Endothelial cell of umbilical vein (primary cell): Measurements from ENCODE around the gene NR6A1. TPM values are rescaled to one million over a fixed set of nuclear protein-coding genes. Genes with fewer than 3 reads are reported as not detected.

Source experiments
- BruUV-seq: library from RNA; stranded (reverse); fragments of 400-500 nt; replicated peaks from 2 replicates; lab custom pipeline; 2021; lab: Mats Ljungman, UMichigan
- CTCF ChIA-PET: fragments of 300-600, 350-600 bp; sonication (Branson Sonifier 250); formaldehyde crosslinking; loops from one replicate; lab custom pipeline; 2021; ENCODE audit warnings: antibody characterized with exemption, inconsistent platforms; lab: Charles Lee
- POLR2A ChIA-PET: fragments of 300-600, 350-600 bp; sonication (Branson Sonifier 250); formaldehyde crosslinking; loops from one replicate; lab custom pipeline; 2021; ENCODE audit warnings: antibody characterized with exemption, inconsistent platforms; lab: Charles Lee
- DNase-seq: peaks from one replicate; pipeline ENCODE4 v3.0.0-alpha.2; 2011; ENCODE audit warnings: low read depth, low spot score
- FAIRE-seq: peaks from 2 replicates; lab custom pipeline; 2011; peaks lifted over from hg19 to GRCh38; lab: Jason Lieb, UNC
- H2AFZ ChIP-seq: 2 replicates; pipeline ENCODE4 v1.6.0; 2012; ENCODE audit warnings: low read depth, low read length, control low read depth, inconsistent platforms
- H3K27ac ChIP-seq: 2 replicates; pipeline ENCODE4 v1.5.1; 2011; ENCODE audit warnings: low read depth, mild to moderate bottlenecking, control low read depth, low read length, moderate library complexity; ENCODE audit not compliant: insufficient read depth
- H3K27me3 ChIP-seq, 2 experiments: 2 replicates each; pipeline versions ENCODE4 v1.6.0 to v1.6.1; 2011; ENCODE audit warnings: low read length in 2 of 2, mixed read lengths in 1 of 2; ENCODE audit not compliant: control insufficient read depth in 2 of 2, insufficient read depth in 2 of 2
- H3K36me3 ChIP-seq, 2 experiments: 2 replicates in 1 of 2; 3 replicates in 1 of 2; pipeline ENCODE4 v1.5.1; 2011; ENCODE audit warnings: low read length in 2 of 2, mild to moderate bottlenecking in 1 of 2, moderate library complexity in 1 of 2; ENCODE audit not compliant: control insufficient read depth in 2 of 2, insufficient read depth in 2 of 2; ENCODE audit errors: extremely low read depth in 1 of 2
- H3K4me1 ChIP-seq: 3 replicates; pipeline ENCODE4 v1.5.1; 2011; ENCODE audit warnings: mild to moderate bottlenecking, low read length; ENCODE audit not compliant: control insufficient read depth, insufficient read depth; ENCODE audit errors: extremely low read depth
- H3K4me2 ChIP-seq: 2 replicates; pipeline ENCODE4 v1.6.1; 2011; ENCODE audit warnings: low read length, control low read depth, mixed read lengths; ENCODE audit not compliant: insufficient read depth
- H3K4me3 ChIP-seq, 3 experiments: fragments of 200-600 bp in 1 of 3; sonication (generic), shearing (Covaris generic) in 1 of 3; replicated peaks in 1 of 3; 2 replicates each; pipeline ENCODE4 v1.5.1; 2011 to 2016; ENCODE audit warnings: control low read depth in 3 of 3, low read length in 3 of 3, mild to moderate bottlenecking in 2 of 3, inconsistent platforms in 1 of 3, low read depth in 1 of 3, moderate library complexity in 1 of 3; ENCODE audit not compliant: insufficient read depth in 1 of 3
- H3K79me2 ChIP-seq: 2 replicates; pipeline ENCODE4 v1.6.0; 2012; ENCODE audit warnings: low read length, inconsistent platforms; ENCODE audit not compliant: control insufficient read depth, insufficient read depth
- H3K9ac ChIP-seq: replicated peaks from 2 replicates; pipeline ENCODE3; 2011; ENCODE audit warnings: low read length, control low read depth; ENCODE audit not compliant: insufficient read depth; ENCODE audit errors: extremely low read depth
- H3K9me1 ChIP-seq: replicated peaks from 3 replicates; pipeline ENCODE4 v1.6.0; 2011; ENCODE audit warnings: mild to moderate bottlenecking, low read length; ENCODE audit not compliant: control insufficient read depth, insufficient read depth; ENCODE audit errors: extremely low read depth
- H3K9me3 ChIP-seq: replicated peaks from 2 replicates; pipeline ENCODE4 v1.5.1; 2012; ENCODE audit warnings: low read length, inconsistent platforms; ENCODE audit not compliant: control insufficient read depth, insufficient read depth
- H4K20me1 ChIP-seq: replicated peaks from 2 replicates; pipeline ENCODE3; 2011; ENCODE audit warnings: mild to moderate bottlenecking, low read length; ENCODE audit not compliant: control insufficient read depth, insufficient read depth; ENCODE audit errors: extremely low read depth
- EZH2 ChIP-seq: IDR thresholded peaks from 2 replicates; pipeline ENCODE4 v1.6.1; 2012; ENCODE audit warnings: borderline replicate concordance, low read depth, mild to moderate bottlenecking, moderate library complexity, low read length, inconsistent platforms; ENCODE audit not compliant: severe bottlenecking
- FOS ChIP-seq: IDR thresholded peaks from 2 replicates; pipeline ENCODE4 v1.6.1; 2011; ENCODE audit warnings: mild to moderate bottlenecking, low read length, moderate library complexity, borderline replicate concordance; ENCODE audit not compliant: insufficient read depth
- GATA2 ChIP-seq: IDR thresholded peaks from 2 replicates; pipeline ENCODE4 v1.7.0; 2011; ENCODE audit warnings: low read depth, mild to moderate bottlenecking, moderate library complexity, mixed read lengths, low read length; ENCODE audit not compliant: insufficient read length, insufficient read depth
- JUN ChIP-seq: IDR thresholded peaks from 2 replicates; pipeline ENCODE4 v1.6.1; 2011; ENCODE audit warnings: borderline replicate concordance, low read depth; ENCODE audit not compliant: insufficient read length, insufficient read depth
- MAX ChIP-seq: IDR thresholded peaks from 2 replicates; pipeline ENCODE4 v1.6.1; 2011; ENCODE audit not compliant: insufficient read depth, insufficient read length
- MYC ChIP-seq: IDR thresholded peaks from one replicate; pipeline ENCODE4 v1.6.1; 2011; ENCODE audit warnings: mild to moderate bottlenecking, low read depth, low read length
- POLR2A ChIP-seq: IDR thresholded peaks from 2 replicates; pipeline ENCODE4 v1.6.1; 2012; ENCODE audit warnings: low read depth, mild to moderate bottlenecking, control low read depth, low read length
- POLR2AphosphoS5 ChIP-seq: IDR thresholded peaks from 2 replicates; pipeline ENCODE4 v1.6.1; 2012; ENCODE audit warnings: low read depth, mild to moderate bottlenecking, control low read depth, low read length, moderate library complexity; ENCODE audit not compliant: insufficient read depth
- dilution Hi-C: fragments of 300-500 bp; cut with MboI; formaldehyde crosslinking; loops from one replicate; pipeline ENCODE4 v1.15.0; 2019; ENCODE audit warnings: low sequenced_read_pairs; ENCODE audit not compliant: extremely low pct_ligation_motif_present
- intact Hi-C: fragments of 100-400 bp; cut with micrococcal nuclease; formaldehyde crosslinking; loops from one replicate; pipeline ENCODE4 v1.10.0; 2022
- polyA plus RNA-seq, 4 experiments: library from polyadenylated mRNA; depleted of rRNA in 3 of 4; stranded (reverse) in 3 of 4; unstranded in 1 of 4; fragments of >200 nt; gene quantifications; 2 replicates each; pipeline versions ENCODE4 v1.2.1 to v1.2.3, GENCODE V29; 2011 to 2012; ENCODE audit warnings: missing spikeins in 1 of 4
- total RNA-seq: library from RNA; stranded (reverse); gene quantifications from 2 replicates; pipeline ENCODE4 v1.2.3, GENCODE V29; 2021
- TF ChIP-seq, protein P1 (sequence below), 2 donors: IDR thresholded peaks; 1 replicate in 1 of 2; 2 replicates in 1 of 2; pipeline ENCODE4 v1.5.1; 2011; ENCODE audit warnings: low read length in 2 of 2, mild to moderate bottlenecking in 2 of 2, moderate library complexity in 2 of 2, control low read depth in 1 of 2, inconsistent platforms in 1 of 2, low read depth in 1 of 2; ENCODE audit not compliant: insufficient read depth in 1 of 2; ENCODE audit errors: extremely low read depth in 1 of 2

The NR6A1 gene
- total and polyA plus RNA-seq, 2 donors (not counting 3 experiments of a cell fraction or from before 2014, with no cell fraction given): 0.17 to 1.2 TPM

- ChIA-PET CTCF (interaction anchor here (1.8 kb wide), 1 partner anchor 22 kb away, joined by 15 read pairs; no protein-coding TSS in a partner anchor), POLR2A (no interaction called here)
- Histone ChIP-seq H3K4me1 (no peaks in the 10 kb centered on the region), H3K79me2 (no peaks in the 10 kb centered on the region), H3K9ac (no peak overlapping the region), H3K4me3 (no peak overlapping the region), H3K4me2 (no peak overlapping the region), H3K9me3 (no peaks in the 10 kb centered on the region), H2AFZ (no peak overlapping the region), H3K9me1 (no peaks in the 10 kb centered on the region), H3K27ac (no peak overlapping the region), H4K20me1 (no peaks in the 10 kb centered on the region), H3K36me3 (no peaks in the 10 kb centered on the region), H3K27me3 (peaks cover 32% of the 10 kb centered on the region in 2 experiments)
- no TSS peak for BruUV-seq
- intact Hi-C loops: no loop called here
- FAIRE-seq (no peak), DNase-seq (no peak)
- dilution Hi-C loops: no loop called here
- TF ChIP-seq FOS: no peak
- no peak for TF ChIP-seq POLR2A
- no peak for TF ChIP-seq MYC
- no peak for TF ChIP-seq POLR2AphosphoS5
- no peak for TF ChIP-seq EZH2
- TF ChIP-seq JUN: no peak
- TF ChIP-seq, protein P1, sequence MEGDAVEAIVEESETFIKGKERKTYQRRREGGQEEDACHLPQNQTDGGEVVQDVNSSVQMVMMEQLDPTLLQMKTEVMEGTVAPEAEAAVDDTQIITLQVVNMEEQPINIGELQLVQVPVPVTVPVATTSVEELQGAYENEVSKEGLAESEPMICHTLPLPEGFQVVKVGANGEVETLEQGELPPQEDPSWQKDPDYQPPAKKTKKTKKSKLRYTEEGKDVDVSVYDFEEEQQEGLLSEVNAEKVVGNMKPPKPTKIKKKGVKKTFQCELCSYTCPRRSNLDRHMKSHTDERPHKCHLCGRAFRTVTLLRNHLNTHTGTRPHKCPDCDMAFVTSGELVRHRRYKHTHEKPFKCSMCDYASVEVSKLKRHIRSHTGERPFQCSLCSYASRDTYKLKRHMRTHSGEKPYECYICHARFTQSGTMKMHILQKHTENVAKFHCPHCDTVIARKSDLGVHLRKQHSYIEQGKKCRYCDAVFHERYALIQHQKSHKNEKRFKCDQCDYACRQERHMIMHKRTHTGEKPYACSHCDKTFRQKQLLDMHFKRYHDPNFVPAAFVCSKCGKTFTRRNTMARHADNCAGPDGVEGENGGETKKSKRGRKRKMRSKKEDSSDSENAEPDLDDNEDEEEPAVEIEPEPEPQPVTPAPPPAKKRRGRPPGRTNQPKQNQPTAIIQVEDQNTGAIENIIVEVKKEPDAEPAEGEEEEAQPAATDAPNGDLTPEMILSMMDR (IDR thresholded peaks at IDR 0.05; ENCODE audit: extremely low read depth in 1 of 2, insufficient read depth in 1 of 2, low read depth in 1 of 2, low read length in 2 of 2): no peak
- TF ChIP-seq GATA2: no peak
- no peak for TF ChIP-seq MAX
Observed at GRCh38 chr9:124595743-124596142, 175.4 kb downstream of the NR6A1 start.
